A549 (cell line): Measurements from ENCODE around the gene PSD2. TPM values are rescaled to one million over a fixed set of nuclear protein-coding genes. Genes with fewer than 3 reads are reported as not detected.

Source experiments
- ATAC-seq, 2 experiments: fragments of 200-7000 bp in 1 of 2; fragments of >200 bp in 1 of 2; cut with Nextera tagmentation in 1 of 2; cut with Tn5 transposase in 1 of 2; 3 replicates each; pipeline versions ENCODE4 v1.8.0 to v1.9.1; 2018 to 2020; ENCODE audit warnings: mild to moderate bottlenecking in 1 of 2, moderate library complexity in 1 of 2
- CTCF ChIA-PET: fragments of 300-600 bp; sonication (Branson Sonifier 250); formaldehyde crosslinking; extraction: SDS; loops from one replicate; lab custom pipeline; 2021; ENCODE audit warnings: antibody characterized with exemption, inconsistent platforms; lab: Yijun Ruan, JAX
- POLR2A ChIA-PET: fragments of 350-600 bp; formaldehyde crosslinking; extraction: SDS; loops from one replicate; lab custom pipeline; 2021; ENCODE audit warnings: antibody characterized with exemption, inconsistent platforms; lab: Yijun Ruan, JAX
- DNase-seq, 2 experiments: peaks; one replicate each; pipeline versions ENCODE4 v3.0.0 to v3.0.0-alpha.2; 2011 to 2016; ENCODE audit warnings: low read depth in 1 of 2, low spot score in 1 of 2
- FAIRE-seq: peaks from 2 replicates; lab custom pipeline; 2011; peaks lifted over from hg19 to GRCh38; lab: Jason Lieb, UNC
- H3K27ac ChIP-seq, 2 experiments: fragments of >200 bp; sonication (Bioruptor Twin); formaldehyde crosslinking; 3 replicates each; pipeline ENCODE4 v1.5.1; 2016 to 2017
- H3K4me1 ChIP-seq: fragments of >200 bp; sonication (Bioruptor Twin); formaldehyde crosslinking; 3 replicates; pipeline ENCODE4 v1.6.1; 2016
- H3K4me2 ChIP-seq: fragments of >200 bp; sonication (Bioruptor Twin); formaldehyde crosslinking; 3 replicates; pipeline ENCODE4 v1.6.1; 2016
- H3K4me3 ChIP-seq: fragments of >200 bp; sonication (Bioruptor Twin); formaldehyde crosslinking; 3 replicates; pipeline ENCODE4 v1.5.1; 2016
- H3K9me3 ChIP-seq: fragments of >200 bp; sonication (Bioruptor Twin); formaldehyde crosslinking; 3 replicates; pipeline ENCODE4 v1.6.1; 2016
- ATOH8 ChIP-seq: fragments of 250-450 bp; sonication (Bioruptor Pico); IDR thresholded peaks from 2 replicates; pipeline ENCODE4 v1.5.0; 2020; ENCODE audit warnings: low read depth, mild to moderate bottlenecking, moderate library complexity
- BCL3 ChIP-seq: fragments of >200 bp; sonication (Bioruptor Twin); formaldehyde crosslinking; IDR thresholded peaks from 3 replicates; pipeline ENCODE4 v1.6.1; 2016
- CHD2 ChIP-seq: fragments of 150-350 bp; IDR thresholded peaks from 2 replicates; pipeline ENCODE4 v1.6.1; 2014; ENCODE audit warnings: low read length; ENCODE audit not compliant: partially characterized antibody
- CTCF ChIP-seq: fragments of >200 bp; sonication (Bioruptor Twin); formaldehyde crosslinking; IDR thresholded peaks from 3 replicates; pipeline ENCODE4 v1.5.1; 2016
- ELK1 ChIP-seq: fragments of 150-350 bp; IDR thresholded peaks from 2 replicates; pipeline ENCODE4 v1.6.1; 2014; ENCODE audit warnings: low read depth, mild to moderate bottlenecking, low read length
- EP300 ChIP-seq, 2 experiments: fragments of >200 bp; sonication (Bioruptor Twin); formaldehyde crosslinking; IDR thresholded peaks; 2 replicates in 1 of 2; 3 replicates in 1 of 2; pipeline ENCODE4 v1.6.1; 2016 to 2017
- ESRRA ChIP-seq: fragments of 150-350 bp; IDR thresholded peaks from 2 replicates; pipeline ENCODE4 v1.6.1; 2014; ENCODE audit warnings: mild to moderate bottlenecking, low read length, borderline replicate concordance
- FOSB ChIP-seq: fragments of 250-450 bp; sonication (Bioruptor Pico); IDR thresholded peaks from 2 replicates; pipeline ENCODE4 v1.5.0; 2020; ENCODE audit warnings: mild to moderate bottlenecking, moderate library complexity
- GATA3 ChIP-seq: IDR thresholded peaks from 2 replicates; pipeline ENCODE4 v1.6.1; 2012; ENCODE audit warnings: borderline replicate concordance
- HDAC2 ChIP-seq: fragments of 200-600 bp; sonication (generic); IDR thresholded peaks from 2 replicates; pipeline ENCODE4 v1.6.1; 2016
- JUN ChIP-seq, 2 experiments: fragments of >200 bp; sonication (Bioruptor Twin); formaldehyde crosslinking; IDR thresholded peaks; 2 replicates in 1 of 2; 3 replicates in 1 of 2; pipeline ENCODE4 v1.6.1; 2016 to 2017
- MAX ChIP-seq: IDR thresholded peaks from 2 replicates; pipeline ENCODE4 v1.6.1; 2012
- NPAS2 ChIP-seq: fragments of 250-450 bp; sonication (Bioruptor Pico); IDR thresholded peaks from 2 replicates; pipeline ENCODE4 v1.8.0; 2022; ENCODE audit warnings: mild to moderate bottlenecking, moderate library complexity, borderline replicate concordance
- POLR2A ChIP-seq: IDR thresholded peaks from 2 replicates; pipeline ENCODE4 v1.6.1; 2012; ENCODE audit warnings: mild to moderate bottlenecking, low read length
- RAD21 ChIP-seq, 2 experiments: fragments of >200 bp in 1 of 2; sonication (Bioruptor Twin) in 1 of 2; formaldehyde crosslinking in 1 of 2; IDR thresholded peaks in 1 of 2; conservative IDR thresholded peaks in 1 of 2; 2 replicates in 1 of 2; 3 replicates in 1 of 2; pipeline ENCODE4 v1.6.1; 2012 to 2018; ENCODE audit warnings: inconsistent platforms in 1 of 2
- RARB ChIP-seq: fragments of 250-450 bp; sonication (Bioruptor Pico); IDR thresholded peaks from 2 replicates; pipeline ENCODE4 v1.8.0; 2021; ENCODE audit warnings: mild to moderate bottlenecking, moderate library complexity
- RCOR1 ChIP-seq: fragments of 150-350 bp; IDR thresholded peaks from 2 replicates; pipeline ENCODE4 v1.6.1; 2014; ENCODE audit warnings: antibody characterized with exemption, low read length, low read depth
- RFX5 ChIP-seq: fragments of 450-650 bp; IDR thresholded peaks from 2 replicates; pipeline ENCODE4 v1.7.1; 2014; ENCODE audit warnings: antibody characterized with exemption, mild to moderate bottlenecking, moderate library complexity
- SMC3 ChIP-seq: fragments of >200 bp; sonication (Bioruptor Twin); formaldehyde crosslinking; IDR thresholded peaks from 3 replicates; pipeline ENCODE4 v1.6.1; 2018; ENCODE audit warnings: inconsistent platforms
- TP53 ChIP-seq: fragments of 250-450 bp; sonication (Bioruptor Pico); IDR thresholded peaks from 2 replicates; pipeline ENCODE4 v1.5.0; 2021; ENCODE audit warnings: mild to moderate bottlenecking, moderate library complexity
- ZC3H11A ChIP-seq: fragments of 450-650 bp; IDR thresholded peaks from 2 replicates; pipeline ENCODE4 v1.6.1; 2014; ENCODE audit warnings: antibody characterized with exemption, mild to moderate bottlenecking
- ZNF302 ChIP-seq: fragments of 250-450 bp; sonication (Bioruptor Pico); IDR thresholded peaks from 2 replicates; pipeline ENCODE4 v1.9.0; 2021; ENCODE audit warnings: inconsistent platforms, mild to moderate bottlenecking, moderate library complexity
- ZSCAN20 ChIP-seq: fragments of 250-450 bp; sonication (Bioruptor Pico); IDR thresholded peaks from 2 replicates; pipeline ENCODE4 v1.8.0; 2022; ENCODE audit warnings: mild to moderate bottlenecking, moderate library complexity
- WGBS: methylation state at CpG from one replicate; pipeline ENCODE4 v1.1.6; 2017; ENCODE audit errors: missing lambda C conversion rate; 5-methylcytosine and 5-hydroxymethylcytosine counted together
- polyA plus RNA-seq, 4 experiments: library from polyadenylated mRNA; depleted of rRNA in 3 of 4; stranded (reverse); fragments of >200 nt; fragmentation: RNase III in 1 of 4; extraction: RNeasy Plus Mini Kit Qiagen cat#74134 plus additional on column Dnase treatment in 1 of 4; gene quantifications; 2 replicates in 3 of 4; 3 replicates in 1 of 4; pipeline ENCODE4 v1.2.3, GENCODE V29; 2011 to 2017

Gene PSD2
- polyA plus RNA-seq, 2 of the 4 experiments (the other 2 are of a cell fraction) = 0.05 TPM; not detected in 1

GRCh38 chr5:139843991-139844390, 48.4 kb downstream of the PSD2 start (continued):
- no peak for TF ChIP-seq ATOH8 (CRISPR knock-in tag)
- no peak for TF ChIP-seq ZC3H11A
- TF ChIP-seq HDAC2 = no peak
- TF ChIP-seq ZNF302 (CRISPR knock-in tag) = no peak

GRCh38 chr5:139844472-139845145, 49.0 kb downstream of the PSD2 start:
- Histone ChIP-seq H3K4me1 (peaks cover 6% of the 10 kb centered on the region), H3K4me3 (no peak overlapping the region), H3K4me2 (no peak overlapping the region), H3K27ac (no peak overlapping the region), H3K9me3 (no peaks in the 10 kb centered on the region)
- TF ChIP-seq CTCF (peak; percentile 85), SMC3 (peak; percentile 85), JUN (IDR thresholded peaks at IDR 0.05) (no peak), RAD21 (conservative IDR thresholded peaks at IDR 0.05 in 1 of 2, IDR thresholded peaks at IDR 0.05 in 1 of 2) (peak; percentile 70 to 81)
- ATAC-seq (peak; percentile 67 to 89), FAIRE-seq (no peak), DNase-seq (peak; percentile 85)
- WGBS = 40% methylated on average over 18 of the region's 18 CpGs
- ChIA-PET CTCF (interaction anchor here (0.6 to 12.5 kb wide), 18 partner anchors 7 to 211 kb away, joined by 3 to 193 read pairs (median 4); no protein-coding TSS in a partner anchor), POLR2A (no interaction called here)

- FAIRE-seq (no peak), ATAC-seq (no peak), DNase-seq (no peak)
- Histone ChIP-seq H3K9me3 (no peaks in the 10 kb centered on the region), H3K4me2 (no peak overlapping the region), H3K4me3 (no peak overlapping the region), H3K4me1 (peaks cover 6% of the 10 kb centered on the region), H3K27ac (no peak overlapping the region)
- CTCF ChIA-PET = interaction anchor here (0.7 to 12.5 kb wide), 7 partner anchors 10 to 212 kb away, joined by 3 to 193 read pairs (median 5); no protein-coding TSS in a partner anchor
- TF ChIP-seq ESRRA = no peak
- TF ChIP-seq ZSCAN20 (CRISPR knock-in tag) = no peak
- no peak for TF ChIP-seq RARB (CRISPR knock-in tag)
- no peak for TF ChIP-seq ZC3H11A
- TF ChIP-seq ELK1 = no peak
- no peak for TF ChIP-seq RFX5
- no peak for TF ChIP-seq EP300 (IDR thresholded peaks at IDR 0.05)
- TF ChIP-seq BCL3 = no peak
- no peak for TF ChIP-seq FOSB (CRISPR knock-in tag)
- TF ChIP-seq POLR2A = no peak
- no peak for TF ChIP-seq RCOR1
- no peak for TF ChIP-seq MAX
- no peak for TF ChIP-seq TP53 (CRISPR knock-in tag)
- TF ChIP-seq ATOH8 (CRISPR knock-in tag) = no peak
- no peak for TF ChIP-seq GATA3
- no peak for TF ChIP-seq CHD2
- TF ChIP-seq NPAS2 (CRISPR knock-in tag) = no peak
- 86% methylated on average over 18 of the region's 18 CpGs for WGBS
- POLR2A ChIA-PET = no interaction called here
These were observed 50.5 kb downstream of the PSD2 start for GRCh38 chr5:139845846-139846681.
